Left ventricle myocardium inferior (tissue), 1 donor: ENCODE measurements around the gene CCDC160. TPM values are rescaled to one million over a fixed set of nuclear protein-coding genes. Genes with fewer than 3 reads are reported as not detected.

Experiments
- DNase-seq: peaks from one replicate; pipeline ENCODE4 v3.0.0-alpha.2; 2020
- H3K27ac ChIP-seq: fragments of 200-600 bp; replicated peaks from 2 replicates; pipeline ENCODE4 v1.8.0; 2021
- H3K27me3 ChIP-seq: fragments of 200-600 bp; 2 replicates; pipeline ENCODE4 v1.8.0; 2021; ENCODE audit warnings: low read depth
- H3K36me3 ChIP-seq: fragments of 200-600 bp; 2 replicates; pipeline ENCODE4 v1.8.0; 2021
- H3K4me1 ChIP-seq: fragments of 200-600 bp; 2 replicates; pipeline ENCODE4 v1.8.0; 2021
- H3K4me3 ChIP-seq: fragments of 200-600 bp; 2 replicates; pipeline ENCODE4 v1.8.0; 2021; ENCODE audit warnings: mild to moderate bottlenecking, moderate library complexity
- H3K9me3 ChIP-seq: fragments of 200-600 bp; replicated peaks from 2 replicates; pipeline ENCODE4 v1.8.0; 2021
- CTCF ChIP-seq: fragments of 200-600 bp; IDR thresholded peaks from 2 replicates; pipeline ENCODE4 v1.8.0; 2021; ENCODE audit warnings: antibody characterized with exemption, mild to moderate bottlenecking, borderline replicate concordance
- intact Hi-C: fragments of 100-400 bp; cut with micrococcal nuclease; formaldehyde crosslinking; loops from one replicate; pipeline ENCODE4 v1.11.0; 2022
- long read RNA-seq: library from polyadenylated mRNA; unstranded; transcript quantifications from one replicate; pipeline ENCODE4 v2.0.0, GENCODE V29; 2021
- total RNA-seq: library from RNA; stranded (reverse); fragmentation: NEBNext Ultra II Directional; extraction: Animal tissue kit (Norgen Biotek cat#: 25700); gene quantifications from one replicate; pipeline ENCODE4 v1.2.1, GENCODE V29; 2021
- donor health status: DM: no; HTN: yes; CAD: no; lungs with severe emphysema.

The CCDC160 gene
- total RNA-seq, result not detected
- long read RNA-seq, result 0 reads

GRCh38 chrX:134236626-134237614 lies at the start of gene CCDC160:
TSS of gene CCDC160 (plus strand) at chrX:134237182. CDS start at chrX:134244801, 7,619 bp downstream.
- Histone ChIP-seq H3K9me3 (no peaks in the 10 kb centered on the region), H3K4me3 (peak within 1 kb of the TSS; percentile 67), H3K36me3 (no peaks in the 10 kb centered on the region), H3K27me3 (no peaks in the 10 kb centered on the region), H3K4me1 (peaks cover 8% of the 10 kb centered on the region), H3K27ac (no peak within 1 kb of the TSS)
- peak; percentile 47 for DNase-seq
- intact Hi-C loops, result no loop called here
- no peak for TF ChIP-seq CTCF

GRCh38 chrX:134191281-134191680 lies 45.7 kb upstream of the CCDC160 start:
- intact Hi-C loops, result no loop called here
- no peaks in the 10 kb centered on the region for H3K27me3 ChIP-seq
- no peaks in the 10 kb centered on the region for H3K9me3 ChIP-seq
- H3K4me1 ChIP-seq, result no peaks in the 10 kb centered on the region
- H3K27ac ChIP-seq, result no peak overlapping the region
- no peak for TF ChIP-seq CTCF
- no peak overlapping the region for H3K4me3 ChIP-seq
- no peak for DNase-seq
- no peaks in the 10 kb centered on the region for H3K36me3 ChIP-seq

GRCh38 chrX:134194915-134195314 lies 42.1 kb upstream of the CCDC160 start:
- Histone ChIP-seq H3K9me3 (no peaks in the 10 kb centered on the region), H3K27me3 (no peaks in the 10 kb centered on the region), H3K36me3 (no peaks in the 10 kb centered on the region), H3K27ac (no peak overlapping the region), H3K4me3 (no peak overlapping the region), H3K4me1 (no peaks in the 10 kb centered on the region)
- no peak for TF ChIP-seq CTCF
- intact Hi-C loops, result no loop called here
- DNase-seq, result no peak

- Histone ChIP-seq H3K27me3 (no peaks in the 10 kb centered on the region), H3K36me3 (no peaks in the 10 kb centered on the region), H3K4me3 (no peak overlapping the region), H3K4me1 (no peaks in the 10 kb centered on the region), H3K27ac (no peak overlapping the region), H3K9me3 (no peaks in the 10 kb centered on the region)
- DNase-seq, result no peak
- intact Hi-C loops, result no loop called here
- no peak for TF ChIP-seq CTCF
Measured at GRCh38 chrX:134202561-134202960, 34.4 kb upstream of the CCDC160 start.

- intact Hi-C loops, result no loop called here
- no peak overlapping the region for H3K4me3 ChIP-seq
Measured at GRCh38 chrX:134206221-134206620, 30.8 kb upstream of the CCDC160 start.

More at GRCh38 chrX:134206221-134206620, 30.8 kb upstream of the CCDC160 start:
- Histone ChIP-seq H3K27ac (no peak overlapping the region), H3K9me3 (no peaks in the 10 kb centered on the region), H3K4me1 (no peaks in the 10 kb centered on the region), H3K27me3 (no peaks in the 10 kb centered on the region), H3K36me3 (no peaks in the 10 kb centered on the region)
- DNase-seq, result no peak
- TF ChIP-seq CTCF, result no peak
